Pons (tissue), 1 donor: Measurements from ENCODE around the gene UGGT2.

ENCODE experiments used
- DNase-seq: peaks from one replicate; pipeline ENCODE4 v3.0.0-alpha.2; 2016; ENCODE audit warnings: low spot score

UGGT2 gene, protein sequence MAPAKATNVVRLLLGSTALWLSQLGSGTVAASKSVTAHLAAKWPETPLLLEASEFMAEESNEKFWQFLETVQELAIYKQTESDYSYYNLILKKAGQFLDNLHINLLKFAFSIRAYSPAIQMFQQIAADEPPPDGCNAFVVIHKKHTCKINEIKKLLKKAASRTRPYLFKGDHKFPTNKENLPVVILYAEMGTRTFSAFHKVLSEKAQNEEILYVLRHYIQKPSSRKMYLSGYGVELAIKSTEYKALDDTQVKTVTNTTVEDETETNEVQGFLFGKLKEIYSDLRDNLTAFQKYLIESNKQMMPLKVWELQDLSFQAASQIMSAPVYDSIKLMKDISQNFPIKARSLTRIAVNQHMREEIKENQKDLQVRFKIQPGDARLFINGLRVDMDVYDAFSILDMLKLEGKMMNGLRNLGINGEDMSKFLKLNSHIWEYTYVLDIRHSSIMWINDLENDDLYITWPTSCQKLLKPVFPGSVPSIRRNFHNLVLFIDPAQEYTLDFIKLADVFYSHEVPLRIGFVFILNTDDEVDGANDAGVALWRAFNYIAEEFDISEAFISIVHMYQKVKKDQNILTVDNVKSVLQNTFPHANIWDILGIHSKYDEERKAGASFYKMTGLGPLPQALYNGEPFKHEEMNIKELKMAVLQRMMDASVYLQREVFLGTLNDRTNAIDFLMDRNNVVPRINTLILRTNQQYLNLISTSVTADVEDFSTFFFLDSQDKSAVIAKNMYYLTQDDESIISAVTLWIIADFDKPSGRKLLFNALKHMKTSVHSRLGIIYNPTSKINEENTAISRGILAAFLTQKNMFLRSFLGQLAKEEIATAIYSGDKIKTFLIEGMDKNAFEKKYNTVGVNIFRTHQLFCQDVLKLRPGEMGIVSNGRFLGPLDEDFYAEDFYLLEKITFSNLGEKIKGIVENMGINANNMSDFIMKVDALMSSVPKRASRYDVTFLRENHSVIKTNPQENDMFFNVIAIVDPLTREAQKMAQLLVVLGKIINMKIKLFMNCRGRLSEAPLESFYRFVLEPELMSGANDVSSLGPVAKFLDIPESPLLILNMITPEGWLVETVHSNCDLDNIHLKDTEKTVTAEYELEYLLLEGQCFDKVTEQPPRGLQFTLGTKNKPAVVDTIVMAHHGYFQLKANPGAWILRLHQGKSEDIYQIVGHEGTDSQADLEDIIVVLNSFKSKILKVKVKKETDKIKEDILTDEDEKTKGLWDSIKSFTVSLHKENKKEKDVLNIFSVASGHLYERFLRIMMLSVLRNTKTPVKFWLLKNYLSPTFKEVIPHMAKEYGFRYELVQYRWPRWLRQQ (N-terminal part only)

GRCh38 chr13:96053003-96053703 lies at the start of gene UGGT2:
TSS of gene UGGT2 (minus strand) at chr13:96053401. CDS start at chr13:96053312, 89 bp downstream.
- peak; percentile 89 for DNase-seq

- DNase-seq = no peak
These were observed 47.4 kb upstream of the UGGT2 start for GRCh38 chr13:96100457-96101220.

DNA sequence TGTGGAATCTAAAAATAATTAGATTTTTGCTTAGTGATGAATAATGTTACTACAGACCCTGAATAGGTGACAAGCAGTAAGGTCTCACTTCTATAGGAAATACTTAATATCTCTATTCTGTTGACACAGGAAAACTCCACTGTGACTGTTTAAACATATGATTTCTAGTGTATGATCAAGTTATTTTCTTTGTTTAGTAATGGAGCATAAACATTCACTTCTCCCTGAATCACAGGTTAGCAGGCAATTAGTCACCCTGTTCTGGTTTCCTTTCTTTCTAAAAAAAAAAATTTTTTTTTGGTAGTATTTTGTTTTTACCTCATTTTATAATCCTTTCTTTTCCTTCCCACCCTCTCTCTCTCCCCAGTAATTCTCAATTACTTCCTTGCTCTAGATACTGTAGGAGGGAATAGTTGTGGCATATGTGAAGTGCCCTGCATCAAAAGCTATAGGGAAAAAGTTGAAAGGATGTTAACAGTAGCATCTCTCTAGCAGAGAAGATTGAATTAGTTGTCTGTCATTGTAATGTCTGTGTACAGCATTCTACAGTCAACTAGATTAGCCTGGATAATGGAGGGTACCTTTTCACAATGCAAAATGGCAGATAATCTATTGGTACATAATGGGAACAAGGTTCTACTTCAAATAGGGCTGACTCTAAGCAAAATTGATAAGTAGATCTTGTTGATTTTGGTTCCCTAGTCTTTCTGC lies 40.2 kb upstream of the UGGT2 start:
- DNase-seq = no peak

DNA sequence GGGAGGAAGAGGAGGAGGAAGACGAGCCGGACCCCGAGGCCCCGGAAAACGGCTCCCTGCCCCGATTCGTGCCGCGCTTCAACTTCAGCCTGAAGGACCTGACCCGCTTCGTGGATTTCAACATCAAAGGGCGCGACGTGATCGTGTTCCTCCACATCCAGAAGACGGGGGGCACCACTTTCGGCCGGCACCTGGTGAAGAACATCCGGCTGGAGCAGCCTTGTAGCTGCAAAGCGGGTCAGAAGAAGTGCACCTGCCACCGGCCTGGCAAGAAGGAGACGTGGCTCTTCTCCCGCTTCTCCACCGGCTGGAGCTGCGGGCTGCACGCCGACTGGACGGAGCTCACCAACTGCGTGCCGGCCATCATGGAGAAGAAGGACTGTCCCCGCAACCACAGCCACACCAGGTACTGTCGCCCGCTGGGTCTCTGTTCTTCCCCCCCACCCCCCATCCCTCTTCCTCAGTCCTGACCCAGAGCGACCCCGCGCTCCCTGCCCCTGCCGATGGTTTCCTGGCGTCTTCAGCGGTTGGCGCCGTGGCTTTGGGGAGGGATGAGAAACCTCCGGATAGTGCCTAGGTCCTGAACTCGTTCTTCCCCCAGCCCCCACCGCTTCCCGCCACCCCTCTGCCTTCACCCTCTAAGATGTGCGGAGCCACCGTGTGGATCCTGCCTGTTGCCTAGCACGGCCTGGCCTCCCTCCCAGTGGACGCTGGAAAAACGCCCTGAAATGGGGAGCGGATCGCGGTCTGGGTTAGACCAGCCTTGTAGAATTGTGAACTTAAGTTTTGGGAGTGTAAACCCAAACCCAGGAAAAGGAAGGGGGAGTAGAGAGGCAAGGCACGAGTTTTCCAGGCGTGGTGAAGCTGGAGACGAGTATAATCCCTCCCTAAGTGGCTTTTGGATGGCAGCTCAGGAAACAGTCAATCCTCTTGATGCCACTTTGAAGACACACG lies 38.2 kb upstream of the UGGT2 start:
- no peak for DNase-seq

- no peak for DNase-seq
These were observed 37.3 kb upstream of the UGGT2 start for GRCh38 chr13:96090240-96091101.

GRCh38 chr13:96089749-96090239 lies 36.6 kb upstream of the UGGT2 start, which contains the start of gene HS6ST3:
TSS of gene HS6ST3 (plus strand) at chr13:96090107.
- DNase-seq = no peak

DNA sequence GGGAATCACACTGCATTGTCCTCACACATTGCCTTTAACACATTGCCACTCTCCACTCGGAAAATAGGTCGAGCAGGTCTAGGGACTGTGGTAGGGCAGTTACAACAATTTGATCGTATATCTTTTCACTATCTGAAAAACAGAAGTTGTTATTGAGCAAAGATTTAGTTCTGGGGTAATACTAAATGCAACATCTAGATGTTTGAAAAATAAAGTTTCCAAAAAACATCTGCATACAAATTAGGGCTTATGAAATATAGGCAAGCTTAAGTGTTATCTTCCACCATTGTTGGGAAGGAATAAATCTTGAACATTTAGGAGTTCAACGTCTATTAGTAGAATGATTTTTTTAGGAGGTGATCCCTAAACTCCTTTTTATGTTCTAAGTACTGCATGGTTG lies 35.9 kb upstream of the UGGT2 start:
- DNase-seq = no peak

DNA sequence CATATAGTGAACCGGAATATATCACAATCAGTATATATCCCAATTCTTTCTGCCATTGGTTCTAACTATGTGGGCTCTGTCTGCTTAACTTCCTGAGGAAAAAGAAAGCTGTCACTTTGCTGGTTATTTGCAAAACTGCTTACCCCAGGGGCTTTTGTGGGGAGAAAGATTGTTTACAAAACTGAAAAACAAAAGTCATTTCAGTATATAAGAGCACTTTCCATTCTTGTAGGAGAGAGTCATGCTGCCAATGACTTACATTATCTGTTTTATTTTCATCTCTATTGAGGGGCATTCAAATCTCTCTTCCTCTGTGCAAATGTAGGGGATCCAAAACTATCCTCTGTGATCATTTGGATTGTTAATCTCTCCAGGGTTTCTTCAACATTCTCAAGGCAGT lies 33.5 kb upstream of the UGGT2 start:
- DNase-seq = no peak

- no peak for DNase-seq
These were observed 29.4 kb upstream of the UGGT2 start for GRCh38 chr13:96082640-96083039.

- DNase-seq = no peak
These were observed 28.7 kb upstream of the UGGT2 start for GRCh38 chr13:96081888-96082287.

DNA sequence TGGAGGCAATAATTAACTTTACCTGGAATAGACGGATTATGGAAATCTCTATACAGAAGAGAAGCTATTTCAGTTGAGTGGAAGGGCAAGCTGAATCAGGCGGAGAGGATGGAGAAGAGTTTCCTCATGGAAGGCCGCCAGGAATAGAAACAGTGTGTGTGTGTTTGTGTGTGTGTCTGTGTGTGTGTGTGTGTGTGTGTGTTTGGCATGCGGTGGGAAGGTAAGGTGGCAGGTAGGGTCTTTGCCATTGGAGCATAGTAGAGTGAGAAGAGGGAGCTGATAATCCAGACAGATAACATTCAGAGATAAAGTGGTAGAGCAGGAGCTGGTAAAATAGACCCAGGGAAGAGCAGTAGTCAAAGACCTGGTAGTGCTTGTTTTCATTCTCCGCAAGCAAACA lies 27.5 kb upstream of the UGGT2 start:
- DNase-seq = no peak

DNA sequence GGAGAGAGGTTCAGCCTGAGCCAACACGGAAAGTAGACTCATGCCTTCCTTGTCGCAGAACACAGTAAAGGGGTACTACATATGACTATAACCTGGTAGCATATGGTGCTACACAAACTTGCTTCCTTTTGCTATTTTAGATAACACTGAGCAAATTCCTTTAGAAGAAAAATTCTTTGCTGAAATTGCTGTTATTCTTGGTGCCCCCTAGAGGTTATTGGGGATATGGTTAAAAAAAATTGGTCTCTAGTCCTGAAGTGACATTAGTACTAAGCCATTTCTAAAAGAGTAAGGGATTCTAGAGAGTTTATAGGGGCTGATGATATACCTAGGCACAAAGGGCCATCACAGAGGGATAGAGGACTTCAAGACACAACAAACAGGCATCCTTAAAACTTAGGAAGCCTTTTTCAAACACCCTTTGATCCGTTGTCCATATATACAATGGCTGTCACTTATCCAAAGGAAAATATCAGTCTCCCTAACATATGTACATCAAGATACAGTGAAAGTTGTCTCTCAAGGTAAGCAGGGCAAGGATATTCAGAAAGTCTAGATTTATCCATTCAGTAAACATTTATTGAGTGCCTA lies 22.8 kb upstream of the UGGT2 start:
- DNase-seq = no peak

GRCh38 chr13:96072392-96072791 lies 19.2 kb upstream of the UGGT2 start:
- DNase-seq = no peak

DNA sequence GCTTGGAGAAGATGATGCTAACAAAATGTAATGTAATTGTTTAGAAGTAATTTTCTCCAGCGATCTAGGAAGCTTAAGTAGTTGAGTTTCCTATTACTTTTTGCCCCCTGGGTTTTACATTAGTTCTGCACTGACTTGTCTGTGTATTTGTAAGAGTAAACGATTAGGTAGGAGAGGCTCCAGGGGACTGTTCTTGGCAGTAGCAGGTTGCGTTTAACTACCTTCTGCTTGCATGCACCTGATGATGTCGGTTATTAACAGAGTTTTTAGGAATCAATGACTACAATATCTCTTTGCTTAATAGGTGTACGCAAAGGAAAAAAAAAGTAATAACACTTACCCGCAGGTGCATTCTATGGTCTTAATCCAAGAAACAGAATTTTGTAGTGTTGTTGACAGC lies 18.3 kb upstream of the UGGT2 start:
- DNase-seq = no peak

DNA sequence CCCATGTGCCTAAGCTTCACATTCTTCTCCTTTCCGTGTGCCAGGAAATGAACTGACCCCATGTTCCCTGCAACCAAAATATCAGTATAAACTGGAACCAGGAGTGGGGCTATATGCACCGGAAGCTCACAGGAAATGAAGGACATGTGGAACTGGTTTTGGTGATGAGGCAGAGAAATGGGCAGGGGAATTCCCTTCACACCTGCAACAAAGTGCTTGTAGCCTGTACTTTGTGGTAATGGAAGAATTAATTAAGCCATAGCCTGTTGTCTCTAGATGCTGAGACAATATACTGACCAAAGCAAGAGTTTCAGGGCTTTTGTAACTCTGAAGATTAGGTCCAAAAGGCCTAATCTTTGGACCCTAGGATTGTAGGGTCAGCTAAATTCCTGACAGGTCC lies 15.5 kb upstream of the UGGT2 start:
- no peak for DNase-seq

- peak; percentile 15 for DNase-seq
These were observed 12.6 kb upstream of the UGGT2 start for GRCh38 chr13:96065849-96066248.

DNA sequence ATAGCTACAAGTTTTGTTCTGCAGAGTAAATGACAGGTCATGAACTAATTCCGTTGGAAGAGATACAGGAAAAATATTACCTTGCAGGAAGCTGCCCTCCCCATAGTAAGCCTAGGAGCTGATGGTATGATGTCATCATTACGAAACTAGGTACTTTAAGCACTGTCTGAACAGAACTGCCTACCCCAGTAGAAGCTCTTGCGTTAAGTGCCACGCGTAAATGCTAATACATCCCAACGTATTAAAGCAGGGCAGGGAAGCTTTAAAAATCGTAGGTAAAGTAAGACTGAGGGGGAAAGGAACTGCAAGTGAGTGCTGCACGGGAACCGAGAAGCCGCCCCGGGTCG lies 572 bp downstream of the UGGT2 start:
- peak; percentile 30 for DNase-seq
